HL-60 (cell line): ENCODE results near the gene AMPD2.

Experiments used
- DNase-seq, 2 experiments: peaks; one replicate each; pipeline ENCODE4 v3.0.0-alpha.2; 2010 to 2020; ENCODE audit warnings: low read depth in 1 of 2, low spot score in 1 of 2
- H3K27ac ChIP-seq: fragments of 250-450 bp; sonication (Bioruptor Pico); replicated peaks from 2 replicates; pipeline ENCODE4 v1.5.1; 2020; ENCODE audit warnings: mild to moderate bottlenecking, moderate library complexity
- H3K27me3 ChIP-seq: fragments of 250-450 bp; sonication (Bioruptor Pico); 2 replicates; pipeline ENCODE4 v1.5.1; 2021; ENCODE audit warnings: mild to moderate bottlenecking, moderate library complexity; ENCODE audit not compliant: insufficient read depth, poor library complexity, severe bottlenecking
- H3K4me3 ChIP-seq: replicated peaks from 2 replicates; pipeline ENCODE4 v1.5.1; 2011; ENCODE audit warnings: mild to moderate bottlenecking, control low read depth, low read length; ENCODE audit not compliant: insufficient read depth
- GABPA ChIP-seq: IDR thresholded peaks from 2 replicates; pipeline ENCODE4 v1.6.1; 2012; ENCODE audit warnings: low read depth
- POLR2AphosphoS5 ChIP-seq: IDR thresholded peaks from 2 replicates; pipeline ENCODE4 v1.6.1; 2012; ENCODE audit warnings: low read depth
- SPI1 ChIP-seq: IDR thresholded peaks from 2 replicates; pipeline ENCODE4 v1.6.1; 2012; ENCODE audit warnings: low read depth, mild to moderate bottlenecking, borderline replicate concordance
- TF ChIP-seq, protein P1 (sequence below): IDR thresholded peaks from 2 replicates; pipeline ENCODE4 v1.6.1; 2012; ENCODE audit warnings: low read depth; ENCODE audit not compliant: insufficient replicate concordance
- TF ChIP-seq, protein P2 (sequence below): IDR thresholded peaks from one replicate; pipeline ENCODE4 v1.5.1; 2011; ENCODE audit warnings: low read length, control low read depth, inconsistent platforms; ENCODE audit not compliant: insufficient read depth

Gene AMPD2

DNA sequence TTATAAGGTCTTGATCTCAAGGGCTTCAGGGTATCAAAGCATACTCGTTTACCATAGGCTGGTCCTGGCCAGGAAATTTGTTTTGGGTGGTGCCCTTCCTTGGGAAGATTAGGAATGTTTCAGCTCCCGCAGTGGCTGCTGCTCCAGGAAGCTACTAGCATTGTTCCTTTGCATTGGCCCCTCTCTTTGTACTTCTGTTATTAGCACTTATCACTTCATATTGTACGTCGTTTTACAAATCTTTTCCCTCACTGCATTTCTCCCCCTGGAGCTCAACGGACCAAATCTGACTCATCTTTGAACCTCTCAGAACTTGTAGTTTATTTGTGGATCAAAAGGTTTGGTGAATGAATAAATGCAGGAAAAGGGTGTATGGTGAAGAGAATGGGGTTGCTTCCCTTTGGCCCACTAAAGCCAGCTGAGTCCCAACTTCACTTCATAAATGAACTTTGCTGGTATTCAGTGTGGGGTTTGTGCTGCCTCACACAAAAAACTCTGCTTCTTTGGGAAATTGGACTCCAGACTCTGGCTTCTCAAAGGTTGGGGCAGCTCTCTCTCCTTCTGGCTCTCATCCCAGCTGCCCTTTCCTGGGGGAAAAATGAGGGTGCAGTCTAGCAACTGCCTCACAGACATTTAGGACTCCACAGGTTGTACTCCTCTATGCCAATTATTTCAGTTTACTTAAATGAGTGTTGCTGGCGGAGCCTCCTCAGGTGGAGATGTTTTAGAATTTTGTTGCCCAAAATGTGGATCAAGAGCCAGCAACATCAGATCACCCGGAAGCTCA is 6.1 kb upstream of the AMPD2 start:
- Histone ChIP-seq H3K27ac (no peak overlapping the region), H3K27me3 (no peaks in the 10 kb centered on the region), H3K4me3 (no peak overlapping the region)
- TF ChIP-seq POLR2AphosphoS5 (no peak), SPI1 (no peak), GABPA (no peak)
- TF ChIP-seq, protein P1, sequence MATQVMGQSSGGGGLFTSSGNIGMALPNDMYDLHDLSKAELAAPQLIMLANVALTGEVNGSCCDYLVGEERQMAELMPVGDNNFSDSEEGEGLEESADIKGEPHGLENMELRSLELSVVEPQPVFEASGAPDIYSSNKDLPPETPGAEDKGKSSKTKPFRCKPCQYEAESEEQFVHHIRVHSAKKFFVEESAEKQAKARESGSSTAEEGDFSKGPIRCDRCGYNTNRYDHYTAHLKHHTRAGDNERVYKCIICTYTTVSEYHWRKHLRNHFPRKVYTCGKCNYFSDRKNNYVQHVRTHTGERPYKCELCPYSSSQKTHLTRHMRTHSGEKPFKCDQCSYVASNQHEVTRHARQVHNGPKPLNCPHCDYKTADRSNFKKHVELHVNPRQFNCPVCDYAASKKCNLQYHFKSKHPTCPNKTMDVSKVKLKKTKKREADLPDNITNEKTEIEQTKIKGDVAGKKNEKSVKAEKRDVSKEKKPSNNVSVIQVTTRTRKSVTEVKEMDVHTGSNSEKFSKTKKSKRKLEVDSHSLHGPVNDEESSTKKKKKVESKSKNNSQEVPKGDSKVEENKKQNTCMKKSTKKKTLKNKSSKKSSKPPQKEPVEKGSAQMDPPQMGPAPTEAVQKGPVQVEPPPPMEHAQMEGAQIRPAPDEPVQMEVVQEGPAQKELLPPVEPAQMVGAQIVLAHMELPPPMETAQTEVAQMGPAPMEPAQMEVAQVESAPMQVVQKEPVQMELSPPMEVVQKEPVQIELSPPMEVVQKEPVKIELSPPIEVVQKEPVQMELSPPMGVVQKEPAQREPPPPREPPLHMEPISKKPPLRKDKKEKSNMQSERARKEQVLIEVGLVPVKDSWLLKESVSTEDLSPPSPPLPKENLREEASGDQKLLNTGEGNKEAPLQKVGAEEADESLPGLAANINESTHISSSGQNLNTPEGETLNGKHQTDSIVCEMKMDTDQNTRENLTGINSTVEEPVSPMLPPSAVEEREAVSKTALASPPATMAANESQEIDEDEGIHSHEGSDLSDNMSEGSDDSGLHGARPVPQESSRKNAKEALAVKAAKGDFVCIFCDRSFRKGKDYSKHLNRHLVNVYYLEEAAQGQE, result no peak
- TF ChIP-seq, protein P2, sequence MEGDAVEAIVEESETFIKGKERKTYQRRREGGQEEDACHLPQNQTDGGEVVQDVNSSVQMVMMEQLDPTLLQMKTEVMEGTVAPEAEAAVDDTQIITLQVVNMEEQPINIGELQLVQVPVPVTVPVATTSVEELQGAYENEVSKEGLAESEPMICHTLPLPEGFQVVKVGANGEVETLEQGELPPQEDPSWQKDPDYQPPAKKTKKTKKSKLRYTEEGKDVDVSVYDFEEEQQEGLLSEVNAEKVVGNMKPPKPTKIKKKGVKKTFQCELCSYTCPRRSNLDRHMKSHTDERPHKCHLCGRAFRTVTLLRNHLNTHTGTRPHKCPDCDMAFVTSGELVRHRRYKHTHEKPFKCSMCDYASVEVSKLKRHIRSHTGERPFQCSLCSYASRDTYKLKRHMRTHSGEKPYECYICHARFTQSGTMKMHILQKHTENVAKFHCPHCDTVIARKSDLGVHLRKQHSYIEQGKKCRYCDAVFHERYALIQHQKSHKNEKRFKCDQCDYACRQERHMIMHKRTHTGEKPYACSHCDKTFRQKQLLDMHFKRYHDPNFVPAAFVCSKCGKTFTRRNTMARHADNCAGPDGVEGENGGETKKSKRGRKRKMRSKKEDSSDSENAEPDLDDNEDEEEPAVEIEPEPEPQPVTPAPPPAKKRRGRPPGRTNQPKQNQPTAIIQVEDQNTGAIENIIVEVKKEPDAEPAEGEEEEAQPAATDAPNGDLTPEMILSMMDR, result no peak
- no peak for DNase-seq

DNA sequence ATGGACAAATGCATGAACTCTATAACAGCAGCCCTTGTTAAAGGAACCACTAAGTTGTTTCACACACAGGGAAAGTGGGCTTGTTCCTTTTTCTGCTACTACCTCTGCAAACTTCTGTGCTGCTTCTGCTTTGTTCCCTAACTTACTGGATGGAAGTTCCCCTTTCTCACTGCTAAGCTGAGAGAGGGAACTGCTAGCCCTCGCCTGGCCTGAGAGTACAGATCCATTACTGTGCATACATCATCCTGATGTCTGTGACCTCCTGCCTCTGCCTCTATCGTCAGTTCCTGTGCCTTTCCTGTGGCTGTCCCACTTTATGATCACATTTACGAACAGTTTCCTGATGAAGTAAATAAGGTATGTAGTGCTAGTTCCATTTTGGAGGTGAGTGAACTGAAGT is 3.8 kb upstream of the AMPD2 start:
- TF ChIP-seq GABPA, result peak; percentile 56
- peak; percentile 93 for TF ChIP-seq SPI1
- TF ChIP-seq, protein P2, result no peak
- TF ChIP-seq POLR2AphosphoS5, result peak; percentile 28; the same call in 1 of the 2 replicates
- TF ChIP-seq, protein P1, result no peak
- H3K27ac ChIP-seq, result peak overlapping the region; percentile 67
- H3K4me3 ChIP-seq, result no peak overlapping the region
- H3K27me3 ChIP-seq, result no peaks in the 10 kb centered on the region
- peak; percentile 81 to 95 for DNase-seq

DNA sequence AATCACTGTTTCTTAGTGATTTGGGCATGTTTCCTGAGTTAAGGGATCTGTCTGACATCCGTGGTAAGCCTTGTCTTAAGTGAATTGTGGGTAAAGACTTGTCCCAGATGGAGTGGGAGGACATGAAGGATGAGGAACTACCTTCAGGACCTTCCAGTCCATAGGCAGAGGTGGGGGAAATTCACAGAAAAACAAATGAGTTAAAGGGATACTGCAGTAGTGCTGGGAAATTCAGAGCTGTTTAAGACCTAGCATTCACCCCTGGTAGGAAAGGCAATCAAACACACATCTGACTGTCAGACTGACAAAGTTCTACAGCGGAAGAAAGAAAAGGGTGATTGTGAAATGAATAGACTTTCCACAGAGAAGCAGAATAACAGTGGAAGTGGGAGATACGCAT is 3.2 kb upstream of the AMPD2 start:
- TF ChIP-seq GABPA, result no peak
- no peak for DNase-seq
- Histone ChIP-seq H3K27ac (peak overlapping the region; percentile 67), H3K27me3 (no peaks in the 10 kb centered on the region), H3K4me3 (no peak overlapping the region)

DNA sequence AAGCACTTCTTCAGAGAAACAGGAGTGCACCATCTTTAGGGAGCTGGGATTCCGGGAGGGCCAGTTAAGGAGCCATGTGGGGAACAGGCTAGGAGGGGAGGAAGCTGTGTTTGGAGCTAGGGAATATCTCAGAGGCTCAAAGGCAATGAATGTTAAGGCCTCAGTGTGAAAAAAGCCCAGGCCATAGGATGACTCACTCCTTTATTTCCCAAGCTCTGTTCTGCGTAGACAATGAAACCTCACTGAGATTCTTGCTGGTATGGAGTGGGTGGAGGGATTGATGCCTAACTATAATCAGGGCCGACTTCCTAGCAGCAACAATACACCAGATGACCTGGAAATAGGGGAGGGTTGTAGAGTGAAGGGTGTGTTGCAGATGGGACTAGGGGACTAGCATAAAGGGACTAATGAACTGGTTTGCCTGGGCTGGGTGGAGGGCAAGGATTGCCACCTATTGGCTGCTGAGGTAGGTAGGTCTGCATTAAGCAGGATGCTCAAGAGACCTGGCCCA is 2.3 kb upstream of the AMPD2 start:
- peak in 1 of 2 experiments; percentile 51 for DNase-seq

More for the DNA sequence above, 2.3 kb upstream of the AMPD2 start:
- no peak for TF ChIP-seq SPI1
- TF ChIP-seq, protein P1, result no peak
- TF ChIP-seq POLR2AphosphoS5, result no peak
- TF ChIP-seq GABPA, result no peak
- TF ChIP-seq, protein P2, result no peak
- no peaks in the 10 kb centered on the region for H3K27me3 ChIP-seq
- H3K4me3 ChIP-seq, result no peak overlapping the region
- peak overlapping the region; percentile 67 for H3K27ac ChIP-seq
